Activated naive CD4-positive, alpha-beta T cell treated with Interleukin-2 at 50 U/mL for 16 hours (primary cell): ENCODE measurements around the gene GTF2F1.
"Not testable (repeated sequence)": the region's sequence is repeated elsewhere in the genome, so short reads cannot be mapped to it uniquely, and the experiment has no call there.

Experiments used
- DNase-seq: peaks from one replicate; pipeline ENCODE4 v3.0.0-alpha.2; 2020

GTF2F1 gene, protein sequence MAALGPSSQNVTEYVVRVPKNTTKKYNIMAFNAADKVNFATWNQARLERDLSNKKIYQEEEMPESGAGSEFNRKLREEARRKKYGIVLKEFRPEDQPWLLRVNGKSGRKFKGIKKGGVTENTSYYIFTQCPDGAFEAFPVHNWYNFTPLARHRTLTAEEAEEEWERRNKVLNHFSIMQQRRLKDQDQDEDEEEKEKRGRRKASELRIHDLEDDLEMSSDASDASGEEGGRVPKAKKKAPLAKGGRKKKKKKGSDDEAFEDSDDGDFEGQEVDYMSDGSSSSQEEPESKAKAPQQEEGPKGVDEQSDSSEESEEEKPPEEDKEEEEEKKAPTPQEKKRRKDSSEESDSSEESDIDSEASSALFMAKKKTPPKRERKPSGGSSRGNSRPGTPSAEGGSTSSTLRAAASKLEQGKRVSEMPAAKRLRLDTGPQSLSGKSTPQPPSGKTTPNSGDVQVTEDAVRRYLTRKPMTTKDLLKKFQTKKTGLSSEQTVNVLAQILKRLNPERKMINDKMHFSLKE

GRCh38 chr19:6393074-6393982 lies at the start of gene GTF2F1:
GTF2F1 (minus strand) TSS chr19:6393164; CDS start chr19:6392995, 169 bp downstream.
- DNase-seq: peak; percentile 92

DNA sequence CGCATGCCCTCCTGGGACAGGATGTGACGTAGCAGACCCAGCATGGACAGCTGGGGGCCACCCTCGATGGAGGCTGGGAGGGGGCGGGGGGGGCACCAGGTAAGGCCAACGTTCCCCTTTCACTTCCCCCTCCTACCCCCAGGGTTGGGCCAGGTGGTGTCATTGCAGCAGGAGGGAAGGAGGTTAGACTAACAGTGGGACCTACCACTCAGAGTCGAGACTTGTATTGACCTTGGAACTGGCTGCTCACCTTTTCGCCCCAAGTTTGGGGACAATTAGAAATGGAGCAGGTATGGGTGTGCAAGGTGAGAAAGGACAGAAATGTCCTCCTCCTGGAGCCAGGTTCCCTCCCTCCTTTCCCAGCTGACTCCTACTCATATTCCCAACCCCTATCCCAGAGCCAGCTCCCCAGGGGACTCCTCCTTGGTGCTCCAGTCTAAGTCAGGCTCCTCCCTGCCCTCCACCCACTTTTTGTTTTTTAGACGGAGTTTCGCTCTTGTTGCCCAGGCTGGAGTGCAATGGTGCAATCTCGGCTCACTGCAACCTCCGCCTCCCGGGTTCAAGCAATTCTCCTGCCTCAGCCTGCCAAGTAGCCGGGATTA lies 49.2 kb upstream of the GTF2F1 start:
- DNase-seq: no peak

GRCh38 chr19:6440905-6441304 lies 47.9 kb upstream of the GTF2F1 start:
- no peak for DNase-seq

DNA sequence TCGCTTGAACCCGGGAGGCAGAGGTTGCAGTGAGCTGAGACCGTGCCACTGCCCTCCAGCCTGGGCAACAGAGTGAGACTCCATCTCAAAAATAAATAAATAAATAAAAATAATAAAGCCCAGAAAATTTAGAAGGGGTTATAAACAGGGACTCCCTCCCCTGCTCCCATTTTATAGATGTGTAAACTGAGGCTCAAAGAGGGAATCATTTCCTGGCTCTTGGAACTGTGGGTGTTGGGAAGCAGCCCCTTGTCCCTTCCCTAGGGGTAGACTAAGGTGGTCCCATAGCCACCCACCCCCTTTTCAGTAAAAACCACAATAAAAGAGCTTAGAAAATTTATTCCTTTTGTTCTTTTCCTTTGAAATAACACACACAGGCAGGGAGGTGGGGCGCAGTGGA lies 46.8 kb upstream of the GTF2F1 start:
- DNase-seq: no peak

DNA sequence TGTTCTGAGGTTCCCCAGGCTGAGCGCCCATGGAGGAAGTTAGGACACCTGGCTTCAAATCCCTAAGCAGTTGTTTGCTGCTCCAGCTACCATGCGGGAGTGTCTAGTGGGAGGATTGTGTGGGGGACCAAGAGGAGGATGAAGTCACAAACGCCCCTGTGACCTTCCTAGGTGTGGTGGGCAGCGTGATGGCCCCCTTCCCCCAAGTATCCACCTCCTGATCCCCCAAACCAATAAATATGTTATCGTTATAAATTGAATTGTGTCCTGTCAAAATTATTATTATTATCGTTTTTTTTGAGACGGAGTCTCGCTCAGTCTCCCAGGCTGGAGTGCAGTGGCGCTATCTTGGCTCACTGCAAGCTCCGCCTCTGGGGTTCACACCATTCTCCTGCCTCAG lies 40.7 kb upstream of the GTF2F1 start, which contains the start of gene SLC25A41:
Gene SLC25A41 (minus strand): TSS at position 101 of the 400 bp plus-strand sequence. CDS start 70 bp downstream, at position 31.
- no peak for DNase-seq

GRCh38 chr19:6433165-6433564 lies 40.2 kb upstream of the GTF2F1 start:
- DNase-seq: no peak

DNA sequence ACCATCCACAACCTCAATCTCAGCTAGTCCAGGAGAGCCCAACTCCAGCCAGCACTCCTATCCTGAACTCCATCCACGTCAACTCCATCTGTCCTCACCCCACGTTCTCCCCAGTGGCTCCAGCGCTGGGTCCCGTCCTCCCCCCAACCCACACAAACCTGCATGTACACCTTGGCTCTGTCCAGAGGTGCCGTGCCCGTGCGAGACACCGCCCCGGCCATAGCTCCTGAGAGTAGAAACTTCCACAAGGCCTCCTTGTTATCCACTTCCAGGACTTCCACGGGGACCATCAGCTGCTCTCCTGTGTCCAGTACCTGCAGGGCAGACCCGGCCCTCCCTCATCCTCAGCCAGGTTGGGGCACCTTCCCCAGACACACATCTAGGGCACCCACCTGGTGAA lies 38.9 kb upstream of the GTF2F1 start:
- DNase-seq: no peak

DNA sequence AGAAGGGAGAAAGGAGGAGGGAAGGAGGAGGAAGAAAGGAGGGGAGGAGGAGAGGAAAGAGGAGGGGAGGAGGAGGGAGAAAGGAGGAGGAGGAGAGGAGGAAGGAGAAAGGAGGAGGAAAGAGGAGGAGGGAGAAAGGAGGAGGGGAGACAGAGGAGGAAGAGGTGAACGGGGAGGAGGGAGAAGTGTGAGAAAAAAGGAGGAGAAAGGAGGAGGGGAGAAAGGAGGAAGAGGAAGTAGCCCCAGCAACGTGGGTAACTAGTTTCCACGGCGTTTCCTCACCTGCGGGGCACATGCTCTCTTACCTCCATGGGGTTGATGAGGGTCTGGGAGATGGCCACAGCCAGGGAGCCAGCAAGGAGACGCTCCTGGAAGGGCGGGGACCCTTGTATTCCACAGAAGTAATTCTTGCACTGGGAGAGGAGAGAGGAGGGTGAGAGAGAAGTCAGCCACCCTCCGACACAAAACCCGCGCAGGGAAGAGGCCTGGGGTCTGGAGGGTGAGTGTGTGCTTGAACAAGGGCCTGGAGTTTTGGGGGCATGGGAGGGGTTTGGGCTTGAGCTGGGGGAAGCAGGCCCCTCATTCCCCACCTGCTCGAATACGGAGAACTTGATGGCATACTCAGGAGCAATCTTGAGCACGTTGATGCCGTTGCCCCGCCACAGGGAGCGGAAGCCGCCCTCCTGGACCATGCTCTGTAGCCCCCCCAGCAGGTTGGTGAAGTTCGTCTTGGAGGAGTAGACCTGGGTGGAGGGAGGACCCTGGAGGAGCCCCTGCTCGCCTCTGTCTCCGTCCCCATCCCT lies 36.7 kb upstream of the GTF2F1 start:
- no peak for DNase-seq

GRCh38 chr19:6428692-6429418 lies 35.9 kb upstream of the GTF2F1 start:
- not testable (repeated sequence) for DNase-seq

- DNase-seq: no peak
Observed at GRCh38 chr19:6427131-6427530, 34.2 kb upstream of the GTF2F1 start.

DNA sequence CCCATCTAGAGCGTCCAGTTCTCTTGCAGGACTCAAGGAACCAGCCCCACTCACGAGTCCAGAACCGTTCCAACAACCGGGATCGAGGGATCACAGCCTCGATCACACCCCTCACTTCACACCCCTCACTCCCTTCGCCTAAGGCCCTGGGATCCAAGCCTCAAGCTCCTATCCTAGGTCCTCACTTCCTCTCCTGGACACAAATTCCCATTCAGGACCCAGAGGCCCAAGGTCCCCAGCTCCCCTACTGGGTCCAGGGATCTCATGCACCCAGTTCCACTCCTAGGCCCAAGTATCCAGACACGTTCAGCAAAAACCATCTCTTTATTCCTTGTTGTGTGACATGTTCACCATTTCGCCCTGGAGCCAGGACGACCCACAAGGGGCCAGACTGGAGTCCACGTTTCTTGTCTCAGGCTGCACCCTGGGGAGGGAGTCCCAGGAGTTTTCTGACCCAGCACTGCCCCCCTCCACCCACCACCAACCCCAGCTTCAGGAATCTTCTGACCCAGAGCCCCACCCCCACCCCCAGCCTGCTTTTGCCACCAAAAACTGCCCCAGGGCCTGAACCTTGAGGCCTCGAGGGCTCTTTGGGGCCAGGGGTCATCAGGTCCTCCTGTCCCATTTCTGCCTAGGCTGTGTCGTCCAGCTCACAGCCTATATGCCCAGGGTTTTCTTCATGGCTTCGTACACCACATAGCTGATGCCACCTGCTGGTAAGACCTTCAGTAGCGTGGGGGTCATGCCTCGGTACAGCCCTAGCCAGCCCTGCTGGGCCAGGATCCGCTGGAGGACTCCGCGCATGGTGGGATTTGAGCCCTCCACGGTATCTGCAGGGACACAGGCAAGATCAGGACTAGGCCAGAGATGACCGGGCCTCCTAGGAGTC lies 33.0 kb upstream of the GTF2F1 start:
- DNase-seq: no peak

DNA sequence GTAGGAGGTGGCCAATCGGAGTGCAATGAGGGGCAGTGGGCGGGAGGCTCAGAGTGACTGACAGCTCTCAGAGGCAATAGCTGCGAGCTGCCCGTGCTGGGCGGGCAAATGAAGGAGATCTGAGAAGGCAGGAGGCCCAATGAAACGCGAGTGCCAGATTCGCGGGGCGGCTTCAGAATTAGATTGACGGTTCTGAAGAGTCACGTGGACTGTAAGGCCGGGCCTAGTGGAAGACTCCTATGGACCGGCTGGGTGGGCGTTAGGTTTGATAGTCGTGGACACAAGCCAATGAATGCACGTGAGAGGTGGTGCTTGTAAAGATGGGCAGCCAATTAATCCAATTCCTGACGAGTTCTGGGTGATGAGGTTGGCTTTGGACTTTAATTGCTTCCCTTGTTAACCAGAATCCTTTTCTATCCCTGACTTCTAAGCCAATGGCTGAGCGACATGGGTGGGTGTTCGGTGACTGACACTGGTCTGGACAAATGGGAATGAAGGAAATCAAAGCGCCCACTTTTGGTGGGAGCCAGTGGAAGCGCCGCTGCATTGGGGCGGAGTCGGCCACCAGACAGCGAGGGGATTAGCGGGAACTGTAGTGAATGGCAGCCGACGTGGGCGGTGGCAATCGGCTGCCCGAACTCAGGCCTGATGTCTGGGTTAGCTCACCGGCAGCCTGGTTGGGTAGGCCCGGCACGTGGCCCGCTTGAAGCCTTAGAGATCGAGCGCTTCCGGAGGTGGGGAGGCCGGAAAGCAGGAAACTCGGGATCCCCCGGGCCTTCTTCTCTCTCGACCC lies 32.2 kb upstream of the GTF2F1 start:
- peak; percentile 99 for DNase-seq

- DNase-seq: peak; percentile 39
Observed at GRCh38 chr19:6424195-6424938, 31.4 kb upstream of the GTF2F1 start, which contains the start of gene KHSRP. KHSRP (minus strand) TSS chr19:6424811; CDS start chr19:6424701, 110 bp downstream.

DNA sequence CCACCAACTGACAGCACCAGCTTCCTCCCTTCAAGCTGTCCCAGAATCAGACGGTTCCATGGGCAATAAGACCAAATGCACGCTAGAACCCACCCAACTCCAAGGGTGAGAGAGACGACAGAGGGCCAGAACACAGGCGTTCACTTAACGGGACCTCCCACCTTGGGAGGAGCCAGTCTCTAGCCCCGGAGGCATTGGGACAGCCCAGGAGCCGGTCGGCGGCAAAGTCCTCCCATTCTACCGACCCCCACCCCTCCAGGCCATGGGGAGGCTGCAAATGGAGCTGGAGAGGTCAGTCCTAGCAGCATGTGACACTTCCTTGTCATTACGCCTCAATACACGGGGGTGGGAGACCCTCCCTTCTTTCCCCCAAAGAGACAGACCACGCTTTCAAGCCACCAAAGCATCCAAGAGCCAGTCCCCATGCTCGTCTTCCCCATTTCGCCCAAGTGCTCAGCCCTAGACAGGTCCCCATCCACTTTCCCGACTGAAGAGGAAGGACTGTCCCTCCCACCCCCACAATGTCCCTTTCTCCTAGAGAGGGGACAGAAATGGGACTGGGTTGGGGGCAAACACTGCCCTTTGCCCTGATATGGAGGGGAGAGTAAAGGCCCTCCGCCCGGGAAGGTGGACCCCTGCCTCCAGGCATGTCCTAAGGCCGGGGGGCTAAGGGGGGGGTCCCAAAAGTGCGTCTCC lies 30.7 kb upstream of the GTF2F1 start:
- DNase-seq: peak; percentile 49

GRCh38 chr19:6421075-6422014 lies 28.4 kb upstream of the GTF2F1 start:
- DNase-seq: no peak

DNA sequence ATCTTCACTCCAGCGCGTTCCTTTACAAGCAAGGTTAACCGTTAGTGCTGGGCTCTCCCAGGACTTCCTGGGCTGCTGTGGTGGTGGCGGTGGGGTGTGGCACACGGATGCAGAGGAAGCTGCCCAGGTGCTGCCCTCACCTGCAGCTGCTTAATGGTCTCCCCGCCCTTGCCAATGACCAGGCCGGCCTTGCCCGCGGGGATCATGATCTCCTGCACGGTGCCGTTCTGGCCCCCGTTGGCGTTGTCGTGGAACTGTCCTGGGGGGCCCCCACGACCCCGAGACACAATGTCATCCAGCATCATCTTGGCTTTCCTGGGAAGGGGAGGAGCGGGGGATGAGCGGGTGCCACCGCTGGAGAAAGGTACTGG lies 25.6 kb upstream of the GTF2F1 start:
- no peak for DNase-seq
